ENCODE data around the gene RAPGEF3. TPM values are rescaled to one million over a fixed set of nuclear protein-coding genes. Genes with fewer than 3 reads are reported as not detected.

RAPGEF3 gene
- total and polyA plus RNA-seq, 2 of the 13 experiments (the other 11 are each of a cell fraction or from before 2014, with no cell fraction given): 0.07 TPM

DNA sequence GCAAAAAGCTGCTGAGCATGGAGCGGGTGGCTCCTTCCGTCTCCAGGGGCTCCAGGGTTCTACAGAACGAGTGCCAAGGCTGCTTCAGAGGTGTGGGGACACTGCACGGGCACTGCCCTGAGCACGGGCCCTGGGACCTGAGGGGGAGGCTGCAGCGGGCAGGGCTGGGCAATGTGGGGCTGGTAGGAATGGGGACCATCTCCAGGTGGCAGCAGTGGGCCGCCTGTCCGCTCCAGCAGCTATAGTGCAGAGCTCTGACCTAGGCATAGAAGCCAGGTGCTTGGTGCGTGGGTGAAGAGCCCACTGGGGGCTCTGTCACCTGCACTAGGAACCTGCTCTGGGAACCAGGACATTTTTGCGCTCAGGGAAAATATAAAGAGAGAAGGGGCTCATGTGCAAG, 38.8 kb upstream of the RAPGEF3 start (continued):
- TF ChIP-seq, protein P1, sequence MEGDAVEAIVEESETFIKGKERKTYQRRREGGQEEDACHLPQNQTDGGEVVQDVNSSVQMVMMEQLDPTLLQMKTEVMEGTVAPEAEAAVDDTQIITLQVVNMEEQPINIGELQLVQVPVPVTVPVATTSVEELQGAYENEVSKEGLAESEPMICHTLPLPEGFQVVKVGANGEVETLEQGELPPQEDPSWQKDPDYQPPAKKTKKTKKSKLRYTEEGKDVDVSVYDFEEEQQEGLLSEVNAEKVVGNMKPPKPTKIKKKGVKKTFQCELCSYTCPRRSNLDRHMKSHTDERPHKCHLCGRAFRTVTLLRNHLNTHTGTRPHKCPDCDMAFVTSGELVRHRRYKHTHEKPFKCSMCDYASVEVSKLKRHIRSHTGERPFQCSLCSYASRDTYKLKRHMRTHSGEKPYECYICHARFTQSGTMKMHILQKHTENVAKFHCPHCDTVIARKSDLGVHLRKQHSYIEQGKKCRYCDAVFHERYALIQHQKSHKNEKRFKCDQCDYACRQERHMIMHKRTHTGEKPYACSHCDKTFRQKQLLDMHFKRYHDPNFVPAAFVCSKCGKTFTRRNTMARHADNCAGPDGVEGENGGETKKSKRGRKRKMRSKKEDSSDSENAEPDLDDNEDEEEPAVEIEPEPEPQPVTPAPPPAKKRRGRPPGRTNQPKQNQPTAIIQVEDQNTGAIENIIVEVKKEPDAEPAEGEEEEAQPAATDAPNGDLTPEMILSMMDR (CRISPR knock-in tag; IDR thresholded peaks at IDR 0.05): peak; percentile 74
- TF ChIP-seq STAG1 (CRISPR knock-in tag; IDR thresholded peaks at IDR 0.05): peak; percentile 78
- no peak for TF ChIP-seq NFE2L2 (IDR thresholded peaks at IDR 0.05; ENCODE audit: low read length)
- peak; percentile 42 for TF ChIP-seq SMC3 (IDR thresholded peaks at IDR 0.05; ENCODE audit: low read length)
- TF ChIP-seq ZNF460 (CRISPR knock-in tag; IDR thresholded peaks at IDR 0.05; ENCODE audit: borderline replicate concordance): no peak
- no peak for TF ChIP-seq EZH2 (conservative IDR thresholded peaks at IDR 0.05; ENCODE audit: low read depth, low read length)
- TF ChIP-seq ZNF772 (CRISPR knock-in tag; IDR thresholded peaks at IDR 0.05): no peak
- TF ChIP-seq, protein P2, sequence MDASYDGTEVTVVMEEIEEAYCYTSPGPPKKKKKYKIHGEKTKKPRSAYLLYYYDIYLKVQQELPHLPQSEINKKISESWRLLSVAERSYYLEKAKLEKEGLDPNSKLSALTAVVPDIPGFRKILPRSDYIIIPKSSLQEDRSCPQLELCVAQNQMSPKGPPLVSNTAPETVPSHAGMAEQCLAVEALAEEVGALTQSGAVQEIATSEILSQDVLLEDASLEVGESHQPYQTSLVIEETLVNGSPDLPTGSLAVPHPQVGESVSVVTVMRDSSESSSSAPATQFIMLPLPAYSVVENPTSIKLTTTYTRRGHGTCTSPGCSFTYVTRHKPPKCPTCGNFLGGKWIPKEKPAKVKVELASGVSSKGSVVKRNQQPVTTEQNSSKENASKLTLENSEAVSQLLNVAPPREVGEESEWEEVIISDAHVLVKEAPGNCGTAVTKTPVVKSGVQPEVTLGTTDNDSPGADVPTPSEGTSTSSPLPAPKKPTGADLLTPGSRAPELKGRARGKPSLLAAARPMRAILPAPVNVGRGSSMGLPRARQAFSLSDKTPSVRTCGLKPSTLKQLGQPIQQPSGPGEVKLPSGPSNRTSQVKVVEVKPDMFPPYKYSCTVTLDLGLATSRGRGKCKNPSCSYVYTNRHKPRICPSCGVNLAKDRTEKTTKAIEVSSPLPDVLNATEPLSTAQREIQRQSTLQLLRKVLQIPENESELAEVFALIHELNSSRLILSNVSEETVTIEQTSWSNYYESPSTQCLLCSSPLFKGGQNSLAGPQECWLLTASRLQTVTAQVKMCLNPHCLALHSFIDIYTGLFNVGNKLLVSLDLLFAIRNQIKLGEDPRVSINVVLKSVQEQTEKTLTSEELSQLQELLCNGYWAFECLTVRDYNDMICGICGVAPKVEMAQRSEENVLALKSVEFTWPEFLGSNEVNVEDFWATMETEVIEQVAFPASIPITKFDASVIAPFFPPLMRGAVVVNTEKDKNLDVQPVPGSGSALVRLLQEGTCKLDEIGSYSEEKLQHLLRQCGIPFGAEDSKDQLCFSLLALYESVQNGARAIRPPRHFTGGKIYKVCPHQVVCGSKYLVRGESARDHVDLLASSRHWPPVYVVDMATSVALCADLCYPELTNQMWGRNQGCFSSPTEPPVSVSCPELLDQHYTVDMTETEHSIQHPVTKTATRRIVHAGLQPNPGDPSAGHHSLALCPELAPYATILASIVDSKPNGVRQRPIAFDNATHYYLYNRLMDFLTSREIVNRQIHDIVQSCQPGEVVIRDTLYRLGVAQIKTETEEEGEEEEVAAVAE (CRISPR knock-in tag; IDR thresholded peaks at IDR 0.05; ENCODE audit: borderline replicate concordance): no peak
- no peak for TF ChIP-seq ZNF839 (CRISPR knock-in tag; IDR thresholded peaks at IDR 0.05; ENCODE audit: borderline replicate concordance)
- TF ChIP-seq, protein P3, sequence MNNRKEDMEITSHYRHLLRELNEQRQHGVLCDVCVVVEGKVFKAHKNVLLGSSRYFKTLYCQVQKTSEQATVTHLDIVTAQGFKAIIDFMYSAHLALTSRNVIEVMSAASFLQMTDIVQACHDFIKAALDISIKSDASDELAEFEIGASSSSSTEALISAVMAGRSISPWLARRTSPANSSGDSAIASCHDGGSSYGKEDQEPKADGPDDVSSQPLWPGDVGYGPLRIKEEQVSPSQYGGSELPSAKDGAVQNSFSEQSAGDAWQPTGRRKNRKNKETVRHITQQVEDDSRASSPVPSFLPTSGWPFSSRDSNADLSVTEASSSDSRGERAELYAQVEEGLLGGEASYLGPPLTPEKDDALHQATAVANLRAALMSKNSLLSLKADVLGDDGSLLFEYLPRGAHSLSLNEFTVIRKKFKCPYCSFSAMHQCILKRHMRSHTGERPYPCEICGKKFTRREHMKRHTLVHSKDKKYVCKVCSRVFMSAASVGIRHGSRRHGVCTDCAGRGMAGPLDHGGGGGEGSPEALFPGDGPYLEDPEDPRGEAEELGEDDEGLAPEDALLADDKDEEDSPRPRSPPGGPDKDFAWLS (CRISPR knock-in tag; IDR thresholded peaks at IDR 0.05; ENCODE audit: borderline replicate concordance): no peak
- TF ChIP-seq ZNF138 (CRISPR knock-in tag; IDR thresholded peaks at IDR 0.05; ENCODE audit: low read depth): no peak
- TF ChIP-seq MIXL1 (CRISPR knock-in tag; IDR thresholded peaks at IDR 0.05): no peak
- TF ChIP-seq, protein P4, sequence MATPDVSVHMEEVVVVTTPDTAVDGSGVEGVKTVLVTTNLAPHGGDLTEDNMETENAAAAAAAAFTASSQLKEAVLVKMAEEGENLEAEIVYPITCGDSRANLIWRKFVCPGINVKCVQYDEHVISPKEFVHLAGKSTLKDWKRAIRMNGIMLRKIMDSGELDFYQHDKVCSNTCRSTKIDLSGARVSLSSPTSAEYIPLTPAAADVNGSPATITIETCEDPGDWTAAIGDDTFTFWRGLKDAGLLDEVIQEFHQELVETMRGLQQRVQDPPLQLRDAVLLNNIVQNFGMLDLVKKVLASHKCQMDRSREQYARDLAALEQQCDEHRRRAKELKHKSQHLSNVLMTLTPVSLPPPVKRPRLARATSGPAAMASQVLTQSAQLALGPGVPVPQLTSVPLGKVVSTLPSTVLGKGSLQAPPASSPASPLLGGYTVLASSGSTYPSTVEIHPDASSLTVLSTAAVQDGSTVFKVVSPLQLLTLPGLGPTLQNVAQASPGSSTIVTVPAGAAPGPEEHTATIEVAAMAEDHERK (CRISPR knock-in tag; IDR thresholded peaks at IDR 0.05; ENCODE audit: low read depth): no peak
- TF ChIP-seq, protein P5, sequence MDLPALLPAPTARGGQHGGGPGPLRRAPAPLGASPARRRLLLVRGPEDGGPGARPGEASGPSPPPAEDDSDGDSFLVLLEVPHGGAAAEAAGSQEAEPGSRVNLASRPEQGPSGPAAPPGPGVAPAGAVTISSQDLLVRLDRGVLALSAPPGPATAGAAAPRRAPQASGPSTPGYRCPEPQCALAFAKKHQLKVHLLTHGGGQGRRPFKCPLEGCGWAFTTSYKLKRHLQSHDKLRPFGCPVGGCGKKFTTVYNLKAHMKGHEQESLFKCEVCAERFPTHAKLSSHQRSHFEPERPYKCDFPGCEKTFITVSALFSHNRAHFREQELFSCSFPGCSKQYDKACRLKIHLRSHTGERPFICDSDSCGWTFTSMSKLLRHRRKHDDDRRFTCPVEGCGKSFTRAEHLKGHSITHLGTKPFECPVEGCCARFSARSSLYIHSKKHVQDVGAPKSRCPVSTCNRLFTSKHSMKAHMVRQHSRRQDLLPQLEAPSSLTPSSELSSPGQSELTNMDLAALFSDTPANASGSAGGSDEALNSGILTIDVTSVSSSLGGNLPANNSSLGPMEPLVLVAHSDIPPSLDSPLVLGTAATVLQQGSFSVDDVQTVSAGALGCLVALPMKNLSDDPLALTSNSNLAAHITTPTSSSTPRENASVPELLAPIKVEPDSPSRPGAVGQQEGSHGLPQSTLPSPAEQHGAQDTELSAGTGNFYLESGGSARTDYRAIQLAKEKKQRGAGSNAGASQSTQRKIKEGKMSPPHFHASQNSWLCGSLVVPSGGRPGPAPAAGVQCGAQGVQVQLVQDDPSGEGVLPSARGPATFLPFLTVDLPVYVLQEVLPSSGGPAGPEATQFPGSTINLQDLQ (CRISPR knock-in tag; IDR thresholded peaks at IDR 0.05): no peak
- no peak for TF ChIP-seq ZNF777 (CRISPR knock-in tag; IDR thresholded peaks at IDR 0.05)
- TF ChIP-seq SCMH1 (CRISPR knock-in tag; IDR thresholded peaks at IDR 0.05; ENCODE audit: borderline replicate concordance): no peak
- no peak for TF ChIP-seq ZNF30 (CRISPR knock-in tag; IDR thresholded peaks at IDR 0.05)
